Thyroid gland (tissue), 4 donors: ENCODE data around the gene C12orf43.

Experiments used
- POLR2A ChIP-seq, 2 donors: fragments of 450-650 bp; IDR thresholded peaks; one replicate each; pipeline ENCODE4 v1.6.1; 2017; ENCODE audit warnings: antibody characterized with exemption in 2 of 2, mild to moderate bottlenecking in 2 of 2, moderate library complexity in 1 of 2
- TF ChIP-seq, protein P1 (sequence below), 6 experiments: fragments of 200-600 bp in 3 of 6; fragments of 450-650 bp in 3 of 6; sonication (generic) in 3 of 6; IDR thresholded peaks; one replicate each; pipeline ENCODE4 v1.5.1; 2016 to 2019; ENCODE audit warnings: antibody characterized with exemption in 6 of 6, mild to moderate bottlenecking in 2 of 6, inconsistent platforms in 1 of 6, moderate library complexity in 1 of 6

DNA sequence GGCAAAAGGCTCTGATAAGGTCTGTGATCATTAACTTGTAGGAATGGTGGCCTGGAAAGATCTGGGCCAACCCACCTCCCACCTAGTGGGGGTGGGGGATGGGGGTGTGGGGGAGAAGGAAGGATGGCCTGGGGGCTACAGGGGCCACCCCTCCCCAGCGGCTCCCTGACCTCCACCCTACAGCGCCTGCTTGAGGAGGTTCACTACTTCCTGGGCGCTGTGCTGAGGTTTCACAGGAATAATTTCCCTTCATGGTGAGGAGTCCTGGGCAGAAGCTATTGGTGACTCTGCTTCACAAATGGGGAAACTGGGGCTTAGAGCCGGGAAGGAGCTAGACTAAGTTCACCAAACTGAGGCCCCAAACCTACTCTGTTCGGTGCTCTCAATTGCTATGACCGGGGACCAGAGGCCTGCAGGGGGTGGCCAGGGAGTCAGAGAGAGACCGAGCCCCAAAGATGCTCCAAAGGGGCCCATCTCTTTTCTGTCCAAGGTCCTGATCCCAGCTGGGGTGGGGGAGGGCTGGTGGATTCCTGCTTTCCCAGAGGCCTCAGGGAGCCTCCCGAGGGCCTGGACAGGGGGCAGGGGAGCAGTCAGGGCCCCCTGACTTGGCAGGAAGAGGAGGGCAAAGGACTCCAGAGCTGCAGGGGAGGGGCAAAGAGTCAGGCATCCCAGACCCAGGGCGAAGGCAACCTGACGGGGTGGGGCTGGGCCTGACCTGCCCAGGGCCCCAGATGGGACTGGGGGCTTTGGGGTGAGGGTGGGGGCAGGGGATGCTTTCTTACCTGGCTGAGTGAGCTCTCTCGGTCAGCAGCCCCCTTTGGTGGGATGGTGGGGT lies 36.2 kb downstream of the C12orf43 start:
- TF ChIP-seq POLR2A (IDR thresholded peaks at IDR 0.05): no peak
- TF ChIP-seq, protein P1, sequence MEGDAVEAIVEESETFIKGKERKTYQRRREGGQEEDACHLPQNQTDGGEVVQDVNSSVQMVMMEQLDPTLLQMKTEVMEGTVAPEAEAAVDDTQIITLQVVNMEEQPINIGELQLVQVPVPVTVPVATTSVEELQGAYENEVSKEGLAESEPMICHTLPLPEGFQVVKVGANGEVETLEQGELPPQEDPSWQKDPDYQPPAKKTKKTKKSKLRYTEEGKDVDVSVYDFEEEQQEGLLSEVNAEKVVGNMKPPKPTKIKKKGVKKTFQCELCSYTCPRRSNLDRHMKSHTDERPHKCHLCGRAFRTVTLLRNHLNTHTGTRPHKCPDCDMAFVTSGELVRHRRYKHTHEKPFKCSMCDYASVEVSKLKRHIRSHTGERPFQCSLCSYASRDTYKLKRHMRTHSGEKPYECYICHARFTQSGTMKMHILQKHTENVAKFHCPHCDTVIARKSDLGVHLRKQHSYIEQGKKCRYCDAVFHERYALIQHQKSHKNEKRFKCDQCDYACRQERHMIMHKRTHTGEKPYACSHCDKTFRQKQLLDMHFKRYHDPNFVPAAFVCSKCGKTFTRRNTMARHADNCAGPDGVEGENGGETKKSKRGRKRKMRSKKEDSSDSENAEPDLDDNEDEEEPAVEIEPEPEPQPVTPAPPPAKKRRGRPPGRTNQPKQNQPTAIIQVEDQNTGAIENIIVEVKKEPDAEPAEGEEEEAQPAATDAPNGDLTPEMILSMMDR (IDR thresholded peaks at IDR 0.05): no peak
